Gastrocnemius medialis (tissue), 4 donors: Measurements from ENCODE around the gene PARP8. TPM values are rescaled to one million over a fixed set of nuclear protein-coding genes. Genes with fewer than 3 reads are reported as not detected.

ENCODE experiments used
- ATAC-seq, 2 donors: fragments of 150-250 bp; one replicate each; pipeline ENCODE4 v1.9.1; 2016
- DNase-seq, 2 donors: peaks; one replicate each; pipeline ENCODE4 v3.0.0-alpha.2; 2019
- H3K27ac ChIP-seq, 4 donors: fragments of 200-600 bp; sonication (generic); 1 replicate in 1 of 4; 2 replicates in 3 of 4; pipeline ENCODE4 v1.5.1; 2016 to 2018; ENCODE audit warnings: mild to moderate bottlenecking in 2 of 4, moderate library complexity in 1 of 4
- H3K27me3 ChIP-seq, 3 donors: fragments of 200-600 bp; sonication (generic) in 2 of 3; 1 replicate in 1 of 3; 2 replicates in 2 of 3; pipeline versions ENCODE4 v1.5.1 to v1.6.0; 2016 to 2019; ENCODE audit warnings: mild to moderate bottlenecking in 1 of 3, moderate library complexity in 1 of 3
- H3K36me3 ChIP-seq, 2 donors: fragments of 200-600 bp; sonication (generic) in 1 of 2; one replicate each; pipeline ENCODE4 v1.5.1; 2017 to 2018
- H3K4me1 ChIP-seq, 2 donors: fragments of 200-600 bp; sonication (generic) in 1 of 2; one replicate each; pipeline ENCODE4 v1.5.1; 2016 to 2017; ENCODE audit warnings: mild to moderate bottlenecking in 2 of 2
- H3K4me3 ChIP-seq, 4 donors: fragments of 200-600 bp; sonication (generic) in 3 of 4; 1 replicate in 1 of 4; 2 replicates in 3 of 4; pipeline ENCODE4 v1.5.1; 2016 to 2019; ENCODE audit warnings: mild to moderate bottlenecking in 2 of 4
- H3K9me3 ChIP-seq, 3 donors: fragments of 200-600 bp; sonication (generic) in 2 of 3; 1 replicate in 1 of 3; 2 replicates in 2 of 3; pipeline ENCODE4 v1.5.1; 2016 to 2019
- POLR2A ChIP-seq, 2 donors: fragments of 450-650 bp; IDR thresholded peaks; one replicate each; pipeline ENCODE4 v1.6.1; 2017; ENCODE audit warnings: antibody characterized with exemption in 2 of 2, mild to moderate bottlenecking in 2 of 2, moderate library complexity in 2 of 2
- in situ Hi-C, 4 donors: fragments of 200-750 bp; cut with MboI; loops; one replicate each; pipeline versions ENCODE4 v1.15.0 to v1.8.0; 2017; ENCODE audit warnings: low sequenced_read_pairs in 4 of 4
- intact Hi-C: fragments of 100-400 bp; cut with DNase I; formaldehyde crosslinking; loops from one replicate; pipeline ENCODE4 v1.15.1; 2023; ENCODE audit warnings: low total_unique reads
- total RNA-seq, 4 donors: library from RNA; depleted of rRNA; stranded (reverse); fragments of >200 nt; gene quantifications; one replicate each; pipeline versions ENCODE4 v1.1.0 to v1.2.3, GENCODE V29; 2016
- TF ChIP-seq, protein P1 (sequence below), 5 experiments: fragments of 450-650 bp in 3 of 5; fragments of 200-600 bp in 2 of 5; sonication (generic) in 2 of 5; IDR thresholded peaks in 4 of 5; conservative IDR thresholded peaks in 1 of 5; 1 replicate in 4 of 5; 2 replicates in 1 of 5; pipeline ENCODE4 v1.5.1; 2016 to 2019; ENCODE audit warnings: antibody characterized with exemption in 5 of 5, mild to moderate bottlenecking in 3 of 5, moderate library complexity in 3 of 5

Gene PARP8
- total RNA-seq, 4 donors from 2014 or later: 1.0 to 1.9 (median 1.5) TPM

DNA sequence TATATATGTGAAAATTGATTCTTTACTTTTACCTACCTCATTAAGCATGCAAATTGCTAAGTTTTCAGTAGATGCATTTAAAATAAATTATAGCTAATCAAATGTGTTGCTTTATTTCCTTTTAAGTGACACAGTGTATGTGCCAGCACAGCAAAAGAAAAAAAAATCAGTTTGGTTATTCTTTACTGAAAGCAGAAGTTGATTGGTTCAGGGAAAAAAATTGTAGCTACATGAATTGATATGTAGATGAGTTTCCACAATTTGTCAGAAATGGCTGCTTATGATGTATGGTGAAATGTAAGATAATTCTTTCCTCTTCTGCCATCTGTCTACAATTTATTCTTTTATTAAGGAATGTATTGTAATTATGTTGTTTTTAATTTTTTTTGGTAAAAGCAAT is 57.8 kb downstream of the PARP8 start:
- Histone ChIP-seq H3K36me3 (no peaks in the 10 kb centered on the region), H3K9me3 (no peaks in the 10 kb centered on the region), H3K27me3 (no peaks in the 10 kb centered on the region), H3K4me3 (no peak overlapping the region), H3K27ac (no peak overlapping the region), H3K4me1 (no peaks in the 10 kb centered on the region)
- intact Hi-C loops (no loop called here), in situ Hi-C loops (no loop called here)
- ATAC-seq (no peak), DNase-seq (no peak)
- TF ChIP-seq, protein P1, sequence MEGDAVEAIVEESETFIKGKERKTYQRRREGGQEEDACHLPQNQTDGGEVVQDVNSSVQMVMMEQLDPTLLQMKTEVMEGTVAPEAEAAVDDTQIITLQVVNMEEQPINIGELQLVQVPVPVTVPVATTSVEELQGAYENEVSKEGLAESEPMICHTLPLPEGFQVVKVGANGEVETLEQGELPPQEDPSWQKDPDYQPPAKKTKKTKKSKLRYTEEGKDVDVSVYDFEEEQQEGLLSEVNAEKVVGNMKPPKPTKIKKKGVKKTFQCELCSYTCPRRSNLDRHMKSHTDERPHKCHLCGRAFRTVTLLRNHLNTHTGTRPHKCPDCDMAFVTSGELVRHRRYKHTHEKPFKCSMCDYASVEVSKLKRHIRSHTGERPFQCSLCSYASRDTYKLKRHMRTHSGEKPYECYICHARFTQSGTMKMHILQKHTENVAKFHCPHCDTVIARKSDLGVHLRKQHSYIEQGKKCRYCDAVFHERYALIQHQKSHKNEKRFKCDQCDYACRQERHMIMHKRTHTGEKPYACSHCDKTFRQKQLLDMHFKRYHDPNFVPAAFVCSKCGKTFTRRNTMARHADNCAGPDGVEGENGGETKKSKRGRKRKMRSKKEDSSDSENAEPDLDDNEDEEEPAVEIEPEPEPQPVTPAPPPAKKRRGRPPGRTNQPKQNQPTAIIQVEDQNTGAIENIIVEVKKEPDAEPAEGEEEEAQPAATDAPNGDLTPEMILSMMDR (IDR thresholded peaks at IDR 0.05 in 4 of 5, conservative IDR thresholded peaks at IDR 0.05 in 1 of 5): no peak
- TF ChIP-seq POLR2A (IDR thresholded peaks at IDR 0.05): no peak

DNA sequence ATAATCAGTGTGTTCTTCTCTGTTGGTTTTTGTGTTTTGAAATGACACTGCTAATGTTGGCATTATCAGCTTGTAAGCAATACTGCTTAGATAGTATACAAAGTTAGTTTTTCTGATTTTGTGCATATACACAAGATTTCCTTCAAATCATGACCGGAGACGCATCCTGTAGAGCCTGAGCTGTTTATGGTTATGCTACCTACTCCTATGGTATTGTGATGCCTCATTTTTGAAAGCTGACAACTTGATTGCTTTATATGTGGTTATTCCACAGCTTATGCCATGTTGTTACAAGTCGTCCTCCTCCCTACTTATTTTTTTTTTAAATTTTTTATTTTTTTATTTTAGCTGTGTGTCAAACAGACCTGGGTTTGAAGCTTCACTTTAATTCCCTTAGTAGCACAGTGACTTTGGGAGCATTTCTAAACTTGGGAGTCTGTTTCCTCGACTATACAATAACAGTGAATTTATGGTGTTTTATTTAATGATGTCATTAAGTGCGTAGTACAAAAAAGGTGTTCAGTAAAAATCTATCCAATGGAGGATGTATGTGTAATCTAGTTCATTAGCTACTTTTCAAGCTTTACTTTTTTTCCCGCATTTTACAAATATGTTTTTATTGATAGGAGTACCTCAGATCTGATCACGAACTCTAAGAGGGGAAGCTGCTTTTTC is 59.5 kb downstream of the PARP8 start:
- intact Hi-C loops: no loop called here
- no peak for DNase-seq
- no peaks in the 10 kb centered on the region for H3K9me3 ChIP-seq
- H3K4me1 ChIP-seq: no peaks in the 10 kb centered on the region
- in situ Hi-C loops: no loop called here
- no peak overlapping the region for H3K27ac ChIP-seq
- ATAC-seq: no peak
- no peak overlapping the region for H3K4me3 ChIP-seq
- no peaks in the 10 kb centered on the region for H3K27me3 ChIP-seq
- H3K36me3 ChIP-seq: no peaks in the 10 kb centered on the region
- TF ChIP-seq, protein P1 (IDR thresholded peaks at IDR 0.05 in 4 of 5, conservative IDR thresholded peaks at IDR 0.05 in 1 of 5): no peak
- no peak for TF ChIP-seq POLR2A (IDR thresholded peaks at IDR 0.05)

- Histone ChIP-seq H3K36me3 (no peaks in the 10 kb centered on the region), H3K27me3 (no peaks in the 10 kb centered on the region), H3K27ac (no peak overlapping the region), H3K4me3 (no peak overlapping the region), H3K4me1 (no peaks in the 10 kb centered on the region), H3K9me3 (no peaks in the 10 kb centered on the region)
- ATAC-seq (no peak), DNase-seq (no peak)
- TF ChIP-seq POLR2A (IDR thresholded peaks at IDR 0.05): no peak
- TF ChIP-seq, protein P1 (IDR thresholded peaks at IDR 0.05 in 4 of 5, conservative IDR thresholded peaks at IDR 0.05 in 1 of 5): no peak
- intact Hi-C loops: no loop called here
- in situ Hi-C loops: no loop called here
These were observed 60.2 kb downstream of the PARP8 start for GRCh38 chr5:50726475-50727148.

DNA sequence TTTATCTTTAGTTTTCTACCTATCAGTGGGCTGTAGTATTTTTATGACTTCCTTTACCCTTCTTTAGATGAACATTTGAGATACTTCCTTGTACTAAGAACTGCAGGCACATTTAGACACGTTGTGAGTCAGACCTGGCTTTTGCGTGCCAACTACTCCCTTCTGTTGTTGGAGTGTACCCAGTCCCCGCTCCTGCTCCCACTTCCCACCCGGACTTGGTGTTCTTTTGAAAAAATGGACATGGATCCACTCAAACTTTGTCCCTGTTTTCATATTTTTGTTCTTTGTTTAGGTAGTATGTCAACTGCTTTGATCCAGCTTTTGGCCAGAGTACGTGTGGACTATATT is 60.7 kb downstream of the PARP8 start:
- in situ Hi-C loops: no loop called here
- no peak for ATAC-seq
- Histone ChIP-seq H3K4me3 (no peak overlapping the region), H3K4me1 (no peaks in the 10 kb centered on the region), H3K9me3 (no peaks in the 10 kb centered on the region), H3K27ac (no peak overlapping the region), H3K36me3 (no peaks in the 10 kb centered on the region), H3K27me3 (no peaks in the 10 kb centered on the region)
- intact Hi-C loops: no loop called here
- DNase-seq: no peak
- TF ChIP-seq POLR2A (IDR thresholded peaks at IDR 0.05): no peak
- TF ChIP-seq, protein P1 (IDR thresholded peaks at IDR 0.05 in 4 of 5, conservative IDR thresholded peaks at IDR 0.05 in 1 of 5): no peak
